IMR-90 (cell line): ENCODE data around the gene GOLPH3L. TPM values are rescaled to one million over a fixed set of nuclear protein-coding genes. Genes with fewer than 3 reads are reported as not detected.

ENCODE experiments used
- ATAC-seq: fragments of 200-7000 bp; cut with Tn5 transposase; 2 replicates; pipeline ENCODE4 v1.9.1; 2020; ENCODE audit warnings: low read depth, mild to moderate bottlenecking, moderate library complexity
- BruUV-seq: library from RNA; stranded (reverse); fragments of 400-500 nt; replicated peaks from 2 replicates; lab custom pipeline; 2021; lab: Mats Ljungman, UMichigan
- CTCF ChIA-PET: fragments of 300-600 bp; formaldehyde crosslinking; extraction: SDS; loops from one replicate; lab custom pipeline; 2021; ENCODE audit warnings: antibody characterized with exemption; lab: Yijun Ruan, JAX
- POLR2A ChIA-PET: fragments of 300-600 bp; sonication (Branson Sonifier 250); formaldehyde crosslinking; loops from one replicate; lab custom pipeline; 2022; ENCODE audit warnings: antibody characterized with exemption; ENCODE audit not compliant: unreplicated experiment; lab: Charles Lee
- DNase-seq: peaks from one replicate; pipeline ENCODE4 v3.0.0; 2013
- H2AFZ ChIP-seq: replicated peaks from 2 replicates; pipeline ENCODE3; 2013; ENCODE audit warnings: low read length, mild to moderate bottlenecking; ENCODE audit not compliant: poor library complexity
- H2AK5ac ChIP-seq: 2 replicates; pipeline ENCODE4 v1.6.1; 2013; ENCODE audit warnings: low read depth, low read length, inconsistent platforms
- H2AK9ac ChIP-seq: replicated peaks from 2 replicates; pipeline ENCODE3; 2013; ENCODE audit warnings: mild to moderate bottlenecking, low read depth, low read length, moderate library complexity; ENCODE audit not compliant: poor library complexity
- H2BK120ac ChIP-seq: 2 replicates; pipeline ENCODE4 v1.6.1; 2013; ENCODE audit warnings: low read depth, low read length, inconsistent platforms
- H2BK15ac ChIP-seq: 3 replicates; pipeline ENCODE4 v1.6.1; 2013; ENCODE audit warnings: low read depth, low read length, inconsistent platforms
- H2BK20ac ChIP-seq: 2 replicates; pipeline ENCODE4 v1.6.1; 2013; ENCODE audit warnings: low read depth, mild to moderate bottlenecking, inconsistent platforms, low read length, moderate library complexity
- H2BK5ac ChIP-seq: 2 replicates; pipeline ENCODE4 v1.6.1; 2013; ENCODE audit warnings: mild to moderate bottlenecking, low read depth, low read length, inconsistent platforms; ENCODE audit not compliant: poor library complexity, severe bottlenecking
- H3K14ac ChIP-seq: replicated peaks from 2 replicates; pipeline ENCODE4 v1.6.1; 2013; ENCODE audit warnings: low read depth, low read length, inconsistent platforms
- H3K18ac ChIP-seq: 2 replicates; pipeline ENCODE4 v1.6.1; 2013; ENCODE audit warnings: low read depth, low read length, control low read depth
- H3K23ac ChIP-seq: 2 replicates; pipeline ENCODE4 v1.6.1; 2013; ENCODE audit warnings: low read depth, low read length, inconsistent platforms
- H3K27ac ChIP-seq: 2 replicates; pipeline ENCODE4 v1.5.1; 2013; ENCODE audit warnings: mild to moderate bottlenecking, control low read depth, low read length; ENCODE audit not compliant: insufficient read depth
- H3K27me3 ChIP-seq: 2 replicates; pipeline ENCODE4 v1.6.1; 2013; ENCODE audit warnings: low read length; ENCODE audit not compliant: control insufficient read depth, insufficient read depth
- H3K36me3 ChIP-seq: 2 replicates; pipeline ENCODE4 v1.6.1; 2013; ENCODE audit warnings: low read length, mixed read lengths; ENCODE audit not compliant: control insufficient read depth, insufficient read depth
- H3K4ac ChIP-seq: 2 replicates; pipeline ENCODE4 v1.6.1; 2013; ENCODE audit warnings: low read depth, low read length, inconsistent platforms
- H3K4me1 ChIP-seq: 2 replicates; pipeline ENCODE4 v1.6.1; 2013; ENCODE audit warnings: low read length, mixed read lengths; ENCODE audit not compliant: control insufficient read depth, insufficient read depth
- H3K4me2 ChIP-seq: 2 replicates; pipeline ENCODE4 v1.6.1; 2013; ENCODE audit warnings: low read depth, mild to moderate bottlenecking, control low read depth, low read length, moderate library complexity
- H3K4me3 ChIP-seq: 2 replicates; pipeline ENCODE4 v1.5.1; 2013; ENCODE audit warnings: low read depth, mild to moderate bottlenecking, control low read depth, low read length, moderate library complexity; ENCODE audit not compliant: insufficient read depth
- H3K56ac ChIP-seq: 2 replicates; pipeline ENCODE4 v1.6.1; 2013; ENCODE audit warnings: low read length, inconsistent platforms; ENCODE audit not compliant: insufficient read depth; ENCODE audit errors: extremely low read depth
- H3K79me1 ChIP-seq, 2 experiments: 2 replicates each; pipeline ENCODE4 v1.6.1; 2013; ENCODE audit warnings: low read length in 2 of 2, inconsistent platforms in 1 of 2, low read depth in 1 of 2
- H3K9ac ChIP-seq: 2 replicates; pipeline ENCODE4 v1.6.1; 2013; ENCODE audit warnings: low read depth, low read length, control low read depth
- H3K9me1 ChIP-seq: 2 replicates; pipeline ENCODE4 v1.6.1; 2013; ENCODE audit warnings: low read length, inconsistent platforms; ENCODE audit not compliant: insufficient read depth
- H3K9me3 ChIP-seq: 2 replicates; pipeline ENCODE4 v1.6.1; 2013; ENCODE audit warnings: low read length; ENCODE audit not compliant: control insufficient read depth, insufficient read depth
- H4K20me1 ChIP-seq: 2 replicates; pipeline ENCODE4 v1.6.1; 2013; ENCODE audit warnings: low read length, inconsistent platforms; ENCODE audit not compliant: insufficient read depth
- H4K5ac ChIP-seq: 2 replicates; pipeline ENCODE4 v1.6.1; 2013; ENCODE audit warnings: mild to moderate bottlenecking, low read depth, low read length, control low read depth
- H4K8ac ChIP-seq, 2 experiments: 2 replicates each; pipeline ENCODE4 v1.6.1; 2013; ENCODE audit warnings: low read depth in 2 of 2, low read length in 2 of 2, control low read depth in 1 of 2, inconsistent platforms in 1 of 2
- H4K91ac ChIP-seq: 2 replicates; pipeline ENCODE4 v1.6.1; 2013; ENCODE audit warnings: low read depth, low read length, inconsistent platforms; ENCODE audit not compliant: insufficient read depth
- BHLHE40 ChIP-seq: fragments of 150-350 bp; IDR thresholded peaks from 2 replicates; pipeline ENCODE4 v1.6.1; 2016; ENCODE audit warnings: mild to moderate bottlenecking, low read depth, low read length
- CEBPB ChIP-seq: IDR thresholded peaks from 2 replicates; pipeline ENCODE4 v1.6.1; 2012; ENCODE audit warnings: low read depth, low read length, improper control_type of control experiment
- CTCF ChIP-seq: conservative IDR thresholded peaks from 2 replicates; pipeline ENCODE4 v1.5.1; 2012; ENCODE audit warnings: mild to moderate bottlenecking, low read depth, low read length, improper control_type of control experiment
- MAFK ChIP-seq: IDR thresholded peaks from 2 replicates; pipeline ENCODE4 v1.6.1; 2012; ENCODE audit warnings: low read depth, low read length, improper control_type of control experiment
- MXI1 ChIP-seq: IDR thresholded peaks from 2 replicates; pipeline ENCODE4 v1.6.1; 2012; ENCODE audit warnings: low read depth, mild to moderate bottlenecking, low read length, moderate library complexity, borderline replicate concordance
- POLR2A ChIP-seq: IDR thresholded peaks from 2 replicates; pipeline ENCODE4 v1.6.1; 2012; ENCODE audit warnings: mild to moderate bottlenecking, low read depth, low read length
- RAD21 ChIP-seq: IDR thresholded peaks from 2 replicates; pipeline ENCODE4 v1.6.1; 2012; ENCODE audit warnings: low read length, improper control_type of control experiment
- RCOR1 ChIP-seq: IDR thresholded peaks from 2 replicates; pipeline ENCODE4 v1.6.1; 2012; ENCODE audit warnings: mild to moderate bottlenecking, low read length, improper control_type of control experiment; ENCODE audit not compliant: insufficient replicate concordance
- SMC3 ChIP-seq: fragments of 150-350 bp; IDR thresholded peaks from 2 replicates; pipeline ENCODE4 v1.6.1; 2016; ENCODE audit warnings: low read depth, mild to moderate bottlenecking, antibody characterized with exemption, low read length, moderate library complexity
- WGBS, 2 experiments: methylation state at CpG; one replicate each; pipeline versions ENCODE4 v1.1.5 to v1.1.7; 2013; ENCODE audit warnings: missing lambda C conversion rate in 2 of 2; ENCODE audit not compliant: insufficient read length in 1 of 2; ENCODE audit errors: extremely low coverage in 2 of 2; 5-methylcytosine and 5-hydroxymethylcytosine counted together
- dilution Hi-C: fragments of 300-500 bp; cut with HindIII; formaldehyde crosslinking; loops from one replicate; pipeline ENCODE4 v1.14.3; 2018; ENCODE audit warnings: low sequenced_read_pairs; ENCODE audit not compliant: unreplicated experiment
- in situ Hi-C: fragments of 300-500 bp; cut with MboI; formaldehyde crosslinking; loops from 3 replicates; pipeline ENCODE4 v1.14.3; 2019; ENCODE audit warnings: low sequenced_read_pairs, inconsistent platforms, mixed read lengths
- intact Hi-C: fragments of 100-400 bp; cut with micrococcal nuclease; formaldehyde crosslinking; loops from 2 replicates; pipeline ENCODE4 v1.10.0; 2022
- polyA plus RNA-seq, 3 experiments: library from polyadenylated mRNA; depleted of rRNA; stranded (reverse); fragments of >200 nt; gene quantifications; 2 replicates each; pipeline ENCODE4 v1.2.3, GENCODE V29; 2012; ENCODE audit warnings: low replicate concordance in 1 of 3
- total RNA-seq: library from RNA; depleted of rRNA; stranded (reverse); fragments of >200 nt; gene quantifications from 2 replicates; pipeline ENCODE4 v1.2.3, GENCODE V29; 2012

The GOLPH3L gene
- total and polyA plus RNA-seq, 2 of the 4 experiments (the other 2 are of a cell fraction) = 9.5 to 11.0 TPM

GRCh38 chr1:150642296-150642695, 54.7 kb downstream of the GOLPH3L start:
- H4K20me1 ChIP-seq = no peaks in the 10 kb centered on the region

More at GRCh38 chr1:150642296-150642695, 54.7 kb downstream of the GOLPH3L start:
- no peak overlapping the region for H3K4me2 ChIP-seq
- intact Hi-C loops = no loop called here
- ATAC-seq = no peak
- no peak for DNase-seq
- no peak overlapping the region for H3K9ac ChIP-seq
- in situ Hi-C loops = no loop called here
- H2AK9ac ChIP-seq = no peak overlapping the region
- no peak overlapping the region for H3K18ac ChIP-seq
- no peaks in the 10 kb centered on the region for H3K79me1 ChIP-seq
- H2AFZ ChIP-seq = no peak overlapping the region
- H3K4ac ChIP-seq = no peak overlapping the region
- H3K56ac ChIP-seq = no peak overlapping the region
- dilution Hi-C loops = no loop called here
- H2AK5ac ChIP-seq = no peak overlapping the region
- no peak overlapping the region for H2BK5ac ChIP-seq
- H4K8ac ChIP-seq = no peak overlapping the region
- H2BK20ac ChIP-seq = no peak overlapping the region
- H3K4me1 ChIP-seq = no peaks in the 10 kb centered on the region
- H4K5ac ChIP-seq = no peak overlapping the region
- H3K4me3 ChIP-seq = no peak overlapping the region
- CTCF ChIA-PET = no interaction called here
- H3K9me3 ChIP-seq = no peaks in the 10 kb centered on the region
- H3K9me1 ChIP-seq = no peaks in the 10 kb centered on the region
- no peak overlapping the region for H2BK120ac ChIP-seq
- POLR2A ChIA-PET = no interaction called here
- H2BK15ac ChIP-seq = no peak overlapping the region
- TF ChIP-seq RCOR1 (no peak), SMC3 (no peak), MXI1 (no peak), CTCF (no peak), MAFK (no peak), POLR2A (no peak), RAD21 (no peak), BHLHE40 (no peak), CEBPB (no peak)
- BruUV-seq = no TSS peak
- H3K27me3 ChIP-seq = no peaks in the 10 kb centered on the region
- no peak overlapping the region for H3K23ac ChIP-seq
- H3K14ac ChIP-seq = no peak overlapping the region
- H3K36me3 ChIP-seq = 0 out of 2 replicates have a peak, but pooled peaks cover 4% of the 10 kb centered on the region
- no peak overlapping the region for H4K91ac ChIP-seq
- 40% methylated on average over 1 of the region's 4 CpGs; no CpG with 5 or more reads in 1 of the 2 experiments for WGBS, 2 experiments
- H3K27ac ChIP-seq = no peak overlapping the region
